Large intestine (tissue), 3 donors: Measurements from ENCODE around the gene GPC5. TPM values are rescaled to one million over a fixed set of nuclear protein-coding genes. Genes with fewer than 3 reads are reported as not detected.
"Not testable (repeated sequence)": the region's sequence is repeated elsewhere in the genome, so short reads cannot be mapped to it uniquely, and the experiment has no call there.

Experiments
- DNase-seq, 2 donors: peaks; one replicate each; pipeline versions ENCODE4 v3.0.0 to v3.0.0-alpha.2; 2013
- H3K27ac ChIP-seq: one replicate; pipeline ENCODE4 v1.5.1; 2013; ENCODE audit warnings: low read length
- H3K27me3 ChIP-seq: 2 replicates; pipeline ENCODE4 v1.6.1; 2013; ENCODE audit warnings: low read length; ENCODE audit not compliant: control insufficient read depth, insufficient read depth
- H3K36me3 ChIP-seq: 2 replicates; pipeline ENCODE4 v1.6.1; 2013; ENCODE audit warnings: low read length; ENCODE audit not compliant: control insufficient read depth, insufficient read depth
- H3K4me1 ChIP-seq: one replicate; pipeline ENCODE4 v1.6.1; 2013; ENCODE audit warnings: low read length; ENCODE audit not compliant: control insufficient read depth, insufficient read depth
- H3K4me3 ChIP-seq: one replicate; pipeline ENCODE4 v1.5.1; 2013; ENCODE audit warnings: low read length
- H3K9me3 ChIP-seq: one replicate; pipeline ENCODE4 v1.6.1; 2013; ENCODE audit warnings: mild to moderate bottlenecking, low read depth, low read length, moderate library complexity; ENCODE audit not compliant: control insufficient read depth
- WGBS: methylation state at CpG from one replicate; pipeline ENCODE4 v1.1.5; 2013; ENCODE audit warnings: low lambda C conversion rate; ENCODE audit not compliant: insufficient coverage; 5-methylcytosine and 5-hydroxymethylcytosine counted together
- polyA plus RNA-seq: library from polyadenylated mRNA; unstranded; fragments of 120-200 nt; gene quantifications from one replicate; pipeline ENCODE4 v1.2.1, GENCODE V29; 2013

The GPC5 gene
- polyA plus RNA-seq, 1 donor = 0.42 TPM

GRCh38 chr13:92487238-92487637 is 1088.8 kb downstream of the GPC5 start:
- H3K36me3 ChIP-seq = no peaks in the 10 kb centered on the region
- no peaks in the 10 kb centered on the region for H3K4me1 ChIP-seq
- H3K27me3 ChIP-seq = no peaks in the 10 kb centered on the region
- no peaks in the 10 kb centered on the region for H3K9me3 ChIP-seq
- H3K27ac ChIP-seq = no peak overlapping the region
- no peak overlapping the region for H3K4me3 ChIP-seq
- DNase-seq = no peak

GRCh38 chr13:92488249-92488852 is 1089.9 kb downstream of the GPC5 start:
- no peak overlapping the region for H3K4me3 ChIP-seq
- H3K4me1 ChIP-seq = no peaks in the 10 kb centered on the region
- WGBS = 88% methylated on average over 5 of the region's 7 CpGs
- no peaks in the 10 kb centered on the region for H3K9me3 ChIP-seq
- no peaks in the 10 kb centered on the region for H3K36me3 ChIP-seq
- H3K27me3 ChIP-seq = no peaks in the 10 kb centered on the region
- H3K27ac ChIP-seq = no peak overlapping the region
- DNase-seq = no peak

GRCh38 chr13:92491839-92492238 is 1093.4 kb downstream of the GPC5 start:
- H3K9me3 ChIP-seq = no peaks in the 10 kb centered on the region

GRCh38 chr13:92494915-92495314 is 1096.5 kb downstream of the GPC5 start:
- no peak overlapping the region for H3K4me3 ChIP-seq
- no peak overlapping the region for H3K27ac ChIP-seq
- no peaks in the 10 kb centered on the region for H3K4me1 ChIP-seq
- H3K36me3 ChIP-seq = no peaks in the 10 kb centered on the region
- no peaks in the 10 kb centered on the region for H3K9me3 ChIP-seq
- no peak for DNase-seq
- no peaks in the 10 kb centered on the region for H3K27me3 ChIP-seq
- WGBS = no CpG with 5 or more reads among the region's 2 CpGs

More at GRCh38 chr13:92491839-92492238, 1093.4 kb downstream of the GPC5 start:
- Histone ChIP-seq H3K36me3 (no peaks in the 10 kb centered on the region), H3K27ac (no peak overlapping the region), H3K4me3 (no peak overlapping the region), H3K27me3 (no peaks in the 10 kb centered on the region), H3K4me1 (no peaks in the 10 kb centered on the region)
- DNase-seq = no peak

- Histone ChIP-seq H3K27ac (no peak overlapping the region), H3K4me1 (no peaks in the 10 kb centered on the region), H3K4me3 (no peak overlapping the region), H3K9me3 (no peaks in the 10 kb centered on the region), H3K36me3 (no peaks in the 10 kb centered on the region), H3K27me3 (no peaks in the 10 kb centered on the region)
- DNase-seq = peak in 1 of 2 donors; percentile 16
- no CpG with 5 or more reads among the region's 6 CpGs for WGBS
Measured at GRCh38 chr13:92500192-92500591, 1101.8 kb downstream of the GPC5 start.

GRCh38 chr13:92510416-92510815 is 1112.0 kb downstream of the GPC5 start:
- no peak for DNase-seq
- no CpG with 5 or more reads among the region's 2 CpGs for WGBS
- Histone ChIP-seq H3K4me1 (no peaks in the 10 kb centered on the region), H3K36me3 (no peaks in the 10 kb centered on the region), H3K27me3 (no peaks in the 10 kb centered on the region), H3K4me3 (no peak overlapping the region), H3K9me3 (peaks cover 4% of the 10 kb centered on the region), H3K27ac (no peak overlapping the region)

DNA sequence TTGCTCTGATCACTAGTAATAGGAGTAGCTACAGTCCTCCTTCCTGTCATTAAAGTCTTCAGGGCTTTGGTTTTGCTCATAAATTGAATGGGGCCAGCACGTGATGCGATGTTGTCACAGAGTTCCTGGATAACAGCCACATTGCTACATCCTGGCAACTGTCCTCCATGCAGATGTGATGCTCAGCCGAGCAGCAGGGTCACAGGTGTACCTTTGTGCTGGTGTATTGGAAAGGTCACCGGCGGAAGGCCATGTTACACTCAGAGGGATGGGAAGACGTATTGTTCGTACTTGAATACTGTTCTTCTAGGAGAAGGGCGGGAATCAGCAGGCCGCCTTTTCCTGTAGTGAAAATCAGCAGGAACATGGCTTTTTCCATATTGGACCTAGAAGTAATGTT is 1114.4 kb downstream of the GPC5 start:
- peaks cover 4% of the 10 kb centered on the region for H3K9me3 ChIP-seq
- H3K4me1 ChIP-seq = no peaks in the 10 kb centered on the region
- H3K27ac ChIP-seq = no peak overlapping the region
- DNase-seq = no peak
- H3K4me3 ChIP-seq = no peak overlapping the region
- WGBS = no CpG with 5 or more reads among the region's 9 CpGs
- H3K36me3 ChIP-seq = no peaks in the 10 kb centered on the region
- no peaks in the 10 kb centered on the region for H3K27me3 ChIP-seq

- no peaks in the 10 kb centered on the region for H3K36me3 ChIP-seq
Measured at GRCh38 chr13:92513672-92514071, 1115.3 kb downstream of the GPC5 start.

GRCh38 chr13:92514420-92515125 is 1116.2 kb downstream of the GPC5 start:
- 100% methylated on average over 1 of the region's 8 CpGs for WGBS
- no peaks in the 10 kb centered on the region for H3K27me3 ChIP-seq
- peaks cover 4% of the 10 kb centered on the region for H3K9me3 ChIP-seq
- no peak overlapping the region for H3K27ac ChIP-seq
- no peaks in the 10 kb centered on the region for H3K36me3 ChIP-seq
- DNase-seq = no peak
- no peaks in the 10 kb centered on the region for H3K4me1 ChIP-seq
- H3K4me3 ChIP-seq = no peak overlapping the region

More at GRCh38 chr13:92513672-92514071, 1115.3 kb downstream of the GPC5 start:
- Histone ChIP-seq H3K9me3 (peaks cover 4% of the 10 kb centered on the region), H3K27me3 (no peaks in the 10 kb centered on the region), H3K4me3 (no peak overlapping the region), H3K27ac (no peak overlapping the region), H3K4me1 (no peaks in the 10 kb centered on the region)
- 0% methylated on average over 1 of the region's 1 CpG for WGBS
- no peak for DNase-seq

DNA sequence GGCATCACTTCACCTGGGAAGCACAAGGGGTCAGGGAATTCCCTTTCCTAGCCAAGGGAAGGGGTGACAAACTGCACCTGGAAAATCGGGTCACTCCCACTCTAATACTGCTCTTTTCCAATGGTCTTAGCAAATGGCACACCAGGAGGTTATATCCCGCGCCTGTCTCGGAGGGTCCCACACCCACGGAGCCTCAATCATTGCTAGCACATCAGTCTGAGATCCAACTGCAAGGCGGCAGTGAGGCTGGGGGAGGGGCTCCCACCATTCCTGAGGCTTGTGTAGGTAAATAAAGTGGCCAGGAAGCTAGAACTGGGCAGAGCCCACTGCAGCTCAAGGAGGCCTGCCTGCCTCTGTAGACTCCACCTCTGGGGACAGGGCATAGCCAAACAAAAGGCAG is 1118.5 kb downstream of the GPC5 start:
- not testable (repeated sequence) for H3K36me3 ChIP-seq, H3K27ac ChIP-seq, H3K4me3 ChIP-seq, H3K9me3 ChIP-seq, DNase-seq, H3K27me3 ChIP-seq, H3K4me1 ChIP-seq
- WGBS = no CpG with 5 or more reads among the region's 6 CpGs

DNA sequence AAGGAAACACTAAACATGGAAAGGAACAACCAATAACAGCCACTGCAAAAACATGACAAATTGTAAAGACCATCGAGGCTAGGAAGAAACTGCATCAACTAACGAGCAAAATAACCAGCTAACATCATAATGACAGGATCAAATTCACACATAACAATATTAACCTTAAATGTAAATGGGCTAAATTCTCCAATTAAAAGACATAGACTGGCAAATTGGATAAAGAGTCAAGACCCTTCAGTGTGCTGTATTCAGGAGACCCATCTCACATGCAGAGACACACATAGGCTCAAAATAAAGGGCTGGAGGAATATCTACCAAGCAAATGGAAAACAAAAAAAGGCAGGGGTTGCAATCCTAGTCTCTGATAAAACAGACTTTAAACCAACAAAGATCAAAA is 1120.2 kb downstream of the GPC5 start:
- not testable (repeated sequence) for H3K27ac ChIP-seq, H3K36me3 ChIP-seq, H3K27me3 ChIP-seq, H3K4me3 ChIP-seq, H3K9me3 ChIP-seq, DNase-seq, H3K4me1 ChIP-seq
- WGBS = no CpG with 5 or more reads among the region's 2 CpGs
